ENCODE data around the gene CRYBA2. TPM values are rescaled to one million over a fixed set of nuclear protein-coding genes. Genes with fewer than 3 reads are reported as not detected.

Gene CRYBA2
- total and polyA plus RNA-seq, 9 of the 15 experiments (the other 6 are each of a cell fraction or from before 2014, with no cell fraction given), result 0.11 to 1.8 (median 0.62) TPM; not detected in 5

GRCh38 chr2:219023045-219023605 is 29.9 kb upstream of the CRYBA2 start (continued):
- no peak for TF ChIP-seq ARID4B (CRISPR knock-in tag; IDR thresholded peaks at IDR 0.05)
- no peak for TF ChIP-seq ARID3A (IDR thresholded peaks at IDR 0.05; ENCODE audit: borderline replicate concordance, low read depth, low read length)
- TF ChIP-seq CXXC5 (CRISPR knock-in tag; IDR thresholded peaks at IDR 0.05), result no peak
- no peak for TF ChIP-seq IRF1 (CRISPR knock-in tag; IDR thresholded peaks at IDR 0.05; ENCODE audit: borderline replicate concordance)

All from K562 (cell line).